ENCODE measurements around the gene BAHCC1. TPM values are rescaled to one million over a fixed set of nuclear protein-coding genes. Genes with fewer than 3 reads are reported as not detected.

BAHCC1 gene
- total and polyA plus RNA-seq, 10 of the 15 experiments (the other 5 are each of a cell fraction or from before 2014, with no cell fraction given): 0.03 to 0.14 (median 0.11) TPM; not detected in 6

DNA sequence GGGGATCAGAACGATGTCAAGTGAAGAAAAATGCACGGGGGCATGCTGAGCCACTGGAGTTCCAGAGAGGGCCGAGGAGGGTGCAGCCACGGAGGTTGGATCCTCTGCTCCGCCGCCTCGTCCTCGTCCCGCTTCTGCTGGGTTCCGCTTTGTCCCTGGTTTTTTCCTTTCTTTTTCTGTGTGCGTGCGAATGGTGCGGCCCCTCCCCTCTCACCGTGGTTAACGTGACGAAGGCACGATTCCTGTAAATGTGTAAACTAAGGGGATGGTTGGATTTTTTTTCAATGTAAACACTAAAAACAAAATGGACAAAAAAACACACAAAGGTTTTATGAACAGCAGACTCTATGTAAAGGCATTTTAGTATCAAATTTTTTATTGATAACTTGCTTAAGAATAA lies 70.7 kb downstream of the BAHCC1 start:
- ATAC-seq (no peak), FAIRE-seq (no peak), DNase-seq (ENCODE audit: low read depth, low spot score) (no peak)
- ChIA-PET SMC1A (ENCODE audit: uncharacterized antibody, unreplicated experiment) (no interaction called here), CTCF (no interaction called here), POLR2A (no interaction called here), RAD21 (ENCODE audit: unreplicated experiment) (no interaction called here)
- Histone ChIP-seq H3K36me3 (ENCODE audit: control insufficient read depth in 2 of 2, insufficient read depth in 2 of 2, low read length in 1 of 2) (no peaks in the 10 kb centered on the region), H2AFZ (ENCODE audit: control insufficient read depth, low read depth, low read length) (no peak overlapping the region), H3K4me3 (no peak overlapping the region), H3K4me2 (ENCODE audit: control insufficient read depth, insufficient read depth) (no peak overlapping the region), H3K27me3 (replicated peaks in 1 of 2; ENCODE audit: control insufficient read depth in 2 of 2, insufficient read depth in 2 of 2, low read length in 1 of 2) (no peaks in the 10 kb centered on the region; a peak in 1 of 4 replicates), H3K27ac (ENCODE audit: control insufficient read depth, insufficient read depth) (no peak overlapping the region), H3K79me2 (ENCODE audit: control insufficient read depth, insufficient read depth, low read length) (no peaks in the 10 kb centered on the region), H4K20me1 (ENCODE audit: control insufficient read depth, insufficient read depth) (no peaks in the 10 kb centered on the region), H3K9me3 (replicated peaks; ENCODE audit: control insufficient read depth, insufficient read depth, low read length) (no peaks in the 10 kb centered on the region), H3K9ac (ENCODE audit: control insufficient read depth, insufficient read depth, low read length) (no peak overlapping the region), H3K4me1 (ENCODE audit: control insufficient read depth, insufficient read depth, low read length) (no peaks in the 10 kb centered on the region)
- BruUV-seq (replicated peaks): no TSS peak
- WGBS (ENCODE audit: insufficient coverage, insufficient replicate concordance, low lambda C conversion rate, missing lambda C conversion rate): 37% methylated on average over 14 of the region's 17 CpGs
- intact Hi-C loops (cut with micrococcal nuclease; ENCODE audit: unreplicated experiment) (no loop called here), in situ Hi-C loops (cut with MboI) (no loop called here)
- TF ChIP-seq, protein P1, sequence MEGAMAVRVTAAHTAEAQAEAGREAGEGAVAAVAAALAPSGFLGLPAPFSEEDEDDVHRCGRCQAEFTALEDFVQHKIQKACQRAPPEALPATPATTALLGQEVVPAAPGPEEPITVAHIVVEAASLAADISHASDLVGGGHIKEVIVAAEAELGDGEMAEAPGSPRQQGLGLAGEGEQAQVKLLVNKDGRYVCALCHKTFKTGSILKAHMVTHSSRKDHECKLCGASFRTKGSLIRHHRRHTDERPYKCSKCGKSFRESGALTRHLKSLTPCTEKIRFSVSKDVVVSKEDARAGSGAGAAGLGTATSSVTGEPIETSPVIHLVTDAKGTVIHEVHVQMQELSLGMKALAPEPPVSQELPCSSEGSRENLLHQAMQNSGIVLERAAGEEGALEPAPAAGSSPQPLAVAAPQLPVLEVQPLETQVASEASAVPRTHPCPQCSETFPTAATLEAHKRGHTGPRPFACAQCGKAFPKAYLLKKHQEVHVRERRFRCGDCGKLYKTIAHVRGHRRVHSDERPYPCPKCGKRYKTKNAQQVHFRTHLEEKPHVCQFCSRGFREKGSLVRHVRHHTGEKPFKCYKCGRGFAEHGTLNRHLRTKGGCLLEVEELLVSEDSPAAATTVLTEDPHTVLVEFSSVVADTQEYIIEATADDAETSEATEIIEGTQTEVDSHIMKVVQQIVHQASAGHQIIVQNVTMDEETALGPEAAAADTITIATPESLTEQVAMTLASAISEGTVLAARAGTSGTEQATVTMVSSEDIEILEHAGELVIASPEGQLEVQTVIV (IDR thresholded peaks at IDR 0.05; ENCODE audit: borderline replicate concordance, partially characterized antibody): no peak
- TF ChIP-seq JUNB (IDR thresholded peaks at IDR 0.05) (no peak), CHD2 (IDR thresholded peaks at IDR 0.05; ENCODE audit: borderline replicate concordance, low read depth, low read length) (no peak), RBBP5 (conservative IDR thresholded peaks at IDR 0.05) (no peak), EGR1 (IDR thresholded peaks at IDR 0.05; ENCODE audit: borderline replicate concordance in 1 of 2, low read depth in 2 of 2, low read length in 2 of 2) (no peak), BRCA1 (IDR thresholded peaks at IDR 0.05; ENCODE audit: low read depth, low read length) (no peak), CREM (IDR thresholded peaks at IDR 0.05; ENCODE audit: low read depth) (no peak), SIX5 (IDR thresholded peaks at IDR 0.05; ENCODE audit: low read depth, low read length, severe bottlenecking) (no peak)
- TF ChIP-seq, protein P2, sequence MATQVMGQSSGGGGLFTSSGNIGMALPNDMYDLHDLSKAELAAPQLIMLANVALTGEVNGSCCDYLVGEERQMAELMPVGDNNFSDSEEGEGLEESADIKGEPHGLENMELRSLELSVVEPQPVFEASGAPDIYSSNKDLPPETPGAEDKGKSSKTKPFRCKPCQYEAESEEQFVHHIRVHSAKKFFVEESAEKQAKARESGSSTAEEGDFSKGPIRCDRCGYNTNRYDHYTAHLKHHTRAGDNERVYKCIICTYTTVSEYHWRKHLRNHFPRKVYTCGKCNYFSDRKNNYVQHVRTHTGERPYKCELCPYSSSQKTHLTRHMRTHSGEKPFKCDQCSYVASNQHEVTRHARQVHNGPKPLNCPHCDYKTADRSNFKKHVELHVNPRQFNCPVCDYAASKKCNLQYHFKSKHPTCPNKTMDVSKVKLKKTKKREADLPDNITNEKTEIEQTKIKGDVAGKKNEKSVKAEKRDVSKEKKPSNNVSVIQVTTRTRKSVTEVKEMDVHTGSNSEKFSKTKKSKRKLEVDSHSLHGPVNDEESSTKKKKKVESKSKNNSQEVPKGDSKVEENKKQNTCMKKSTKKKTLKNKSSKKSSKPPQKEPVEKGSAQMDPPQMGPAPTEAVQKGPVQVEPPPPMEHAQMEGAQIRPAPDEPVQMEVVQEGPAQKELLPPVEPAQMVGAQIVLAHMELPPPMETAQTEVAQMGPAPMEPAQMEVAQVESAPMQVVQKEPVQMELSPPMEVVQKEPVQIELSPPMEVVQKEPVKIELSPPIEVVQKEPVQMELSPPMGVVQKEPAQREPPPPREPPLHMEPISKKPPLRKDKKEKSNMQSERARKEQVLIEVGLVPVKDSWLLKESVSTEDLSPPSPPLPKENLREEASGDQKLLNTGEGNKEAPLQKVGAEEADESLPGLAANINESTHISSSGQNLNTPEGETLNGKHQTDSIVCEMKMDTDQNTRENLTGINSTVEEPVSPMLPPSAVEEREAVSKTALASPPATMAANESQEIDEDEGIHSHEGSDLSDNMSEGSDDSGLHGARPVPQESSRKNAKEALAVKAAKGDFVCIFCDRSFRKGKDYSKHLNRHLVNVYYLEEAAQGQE (IDR thresholded peaks at IDR 0.05; ENCODE audit: low read depth, low read length): no peak
- TF ChIP-seq, protein P3, sequence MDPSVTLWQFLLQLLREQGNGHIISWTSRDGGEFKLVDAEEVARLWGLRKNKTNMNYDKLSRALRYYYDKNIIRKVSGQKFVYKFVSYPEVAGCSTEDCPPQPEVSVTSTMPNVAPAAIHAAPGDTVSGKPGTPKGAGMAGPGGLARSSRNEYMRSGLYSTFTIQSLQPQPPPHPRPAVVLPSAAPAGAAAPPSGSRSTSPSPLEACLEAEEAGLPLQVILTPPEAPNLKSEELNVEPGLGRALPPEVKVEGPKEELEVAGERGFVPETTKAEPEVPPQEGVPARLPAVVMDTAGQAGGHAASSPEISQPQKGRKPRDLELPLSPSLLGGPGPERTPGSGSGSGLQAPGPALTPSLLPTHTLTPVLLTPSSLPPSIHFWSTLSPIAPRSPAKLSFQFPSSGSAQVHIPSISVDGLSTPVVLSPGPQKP (IDR thresholded peaks at IDR 0.05; ENCODE audit: low read depth, low read length): no peak
- TF ChIP-seq, protein P4, sequence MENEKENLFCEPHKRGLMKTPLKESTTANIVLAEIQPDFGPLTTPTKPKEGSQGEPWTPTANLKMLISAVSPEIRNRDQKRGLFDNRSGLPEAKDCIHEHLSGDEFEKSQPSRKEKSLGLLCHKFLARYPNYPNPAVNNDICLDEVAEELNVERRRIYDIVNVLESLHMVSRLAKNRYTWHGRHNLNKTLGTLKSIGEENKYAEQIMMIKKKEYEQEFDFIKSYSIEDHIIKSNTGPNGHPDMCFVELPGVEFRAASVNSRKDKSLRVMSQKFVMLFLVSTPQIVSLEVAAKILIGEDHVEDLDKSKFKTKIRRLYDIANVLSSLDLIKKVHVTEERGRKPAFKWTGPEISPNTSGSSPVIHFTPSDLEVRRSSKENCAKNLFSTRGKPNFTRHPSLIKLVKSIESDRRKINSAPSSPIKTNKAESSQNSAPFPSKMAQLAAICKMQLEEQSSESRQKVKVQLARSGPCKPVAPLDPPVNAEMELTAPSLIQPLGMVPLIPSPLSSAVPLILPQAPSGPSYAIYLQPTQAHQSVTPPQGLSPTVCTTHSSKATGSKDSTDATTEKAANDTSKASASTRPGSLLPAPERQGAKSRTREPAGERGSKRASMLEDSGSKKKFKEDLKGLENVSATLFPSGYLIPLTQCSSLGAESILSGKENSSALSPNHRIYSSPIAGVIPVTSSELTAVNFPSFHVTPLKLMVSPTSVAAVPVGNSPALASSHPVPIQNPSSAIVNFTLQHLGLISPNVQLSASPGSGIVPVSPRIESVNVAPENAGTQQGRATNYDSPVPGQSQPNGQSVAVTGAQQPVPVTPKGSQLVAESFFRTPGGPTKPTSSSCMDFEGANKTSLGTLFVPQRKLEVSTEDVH (IDR thresholded peaks at IDR 0.05; ENCODE audit: low read depth, partially characterized antibody): no peak
